DMS53 treated with DMSO at 0.1 percent for 48 hours (cell line): ENCODE measurements around the gene BST2.

Experiments
- DNase-seq: peaks from one replicate; lab custom pipeline; 2025; ENCODE audit not compliant: unreplicated experiment; lab: John Stamatoyannopoulos, UW

The BST2 gene, protein sequence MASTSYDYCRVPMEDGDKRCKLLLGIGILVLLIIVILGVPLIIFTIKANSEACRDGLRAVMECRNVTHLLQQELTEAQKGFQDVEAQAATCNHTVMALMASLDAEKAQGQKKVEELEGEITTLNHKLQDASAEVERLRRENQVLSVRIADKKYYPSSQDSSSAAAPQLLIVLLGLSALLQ

DNA sequence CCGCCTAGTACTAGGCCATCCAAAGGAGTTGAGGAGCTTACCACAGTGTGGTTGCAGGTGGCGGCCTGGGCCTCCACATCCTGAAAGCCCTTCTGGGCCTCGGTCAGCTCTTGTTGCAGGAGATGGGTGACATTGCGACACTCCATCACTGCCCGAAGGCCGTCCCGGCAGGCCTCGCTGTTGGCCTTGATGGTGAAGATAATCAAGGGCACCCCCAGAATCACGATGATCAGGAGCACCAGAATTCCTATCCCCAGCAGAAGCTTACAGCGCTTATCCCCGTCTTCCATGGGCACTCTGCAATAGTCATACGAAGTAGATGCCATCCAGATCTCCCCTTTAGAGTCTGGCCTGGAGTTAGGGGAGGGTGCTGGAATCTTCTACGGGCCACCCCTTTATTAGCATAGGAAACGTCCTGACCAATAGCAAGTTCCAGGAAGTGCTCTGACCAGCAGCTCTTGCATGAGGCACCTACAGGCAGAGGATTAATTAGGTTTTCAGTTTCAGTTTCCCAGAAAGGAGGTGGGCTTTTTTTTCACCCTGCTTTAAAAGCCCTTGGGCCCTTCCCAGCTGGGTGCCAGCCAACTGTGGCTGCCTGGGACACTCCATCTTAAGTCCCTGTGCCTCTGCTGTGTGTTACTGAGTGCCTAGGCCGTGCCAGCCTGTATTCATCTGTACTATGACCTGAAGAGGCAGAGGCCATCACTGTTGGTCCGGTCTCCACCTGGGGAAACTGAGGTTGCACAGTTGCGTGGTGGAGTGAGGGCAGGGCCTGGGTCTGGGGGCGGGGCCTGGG is at the start of gene BST2:
Gene BST2, minus strand, starts transcription at position 381 of the 796 bp plus-strand sequence. Its CDS starts 55 bp downstream, at position 326.
- DNase-seq = no peak

DNA sequence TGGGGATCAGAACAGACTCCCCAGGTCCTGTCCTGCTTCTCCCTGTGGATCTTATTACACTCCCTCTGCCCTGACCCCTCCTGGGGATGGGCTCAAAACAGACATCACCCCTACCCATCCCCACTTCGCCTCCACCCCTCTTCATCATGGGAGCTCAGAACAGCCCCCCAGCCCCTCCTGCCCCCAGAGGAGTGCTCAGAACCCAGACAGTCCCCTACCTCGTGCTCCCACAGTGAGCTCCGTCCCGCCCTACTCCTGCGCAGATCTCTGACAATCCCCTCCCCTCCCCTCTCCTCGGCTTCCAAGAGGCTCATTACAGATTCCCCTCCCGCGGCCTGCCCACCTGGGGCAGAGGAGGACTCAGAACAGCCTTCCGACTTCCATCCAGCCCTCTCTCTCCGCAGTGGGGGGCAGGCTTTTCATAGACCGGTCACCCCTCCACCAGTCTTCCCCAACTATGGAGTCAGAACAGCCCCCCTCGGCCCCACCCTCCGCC is 49.2 kb upstream of the BST2 start:
- no peak for DNase-seq

DNA sequence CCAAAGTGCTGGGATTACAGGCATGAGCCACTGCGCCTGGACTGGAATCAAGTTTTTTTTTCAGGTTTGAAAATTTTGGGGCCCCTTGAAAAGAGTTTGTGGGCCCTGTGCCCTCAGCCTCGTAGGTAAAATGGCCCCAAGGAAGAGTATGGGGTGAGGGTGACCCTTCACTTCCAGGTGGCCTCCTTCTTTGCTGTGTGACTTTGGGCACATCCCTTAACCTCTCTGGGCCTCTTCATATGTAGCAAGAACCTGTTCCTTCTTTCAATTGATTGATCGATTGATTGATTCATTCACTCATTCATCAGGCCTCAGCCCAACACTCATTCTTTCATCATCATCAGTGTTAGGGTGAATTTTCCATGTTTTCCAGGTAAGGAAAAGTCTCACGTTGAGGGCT is 46.4 kb upstream of the BST2 start:
- DNase-seq = no peak

DNA sequence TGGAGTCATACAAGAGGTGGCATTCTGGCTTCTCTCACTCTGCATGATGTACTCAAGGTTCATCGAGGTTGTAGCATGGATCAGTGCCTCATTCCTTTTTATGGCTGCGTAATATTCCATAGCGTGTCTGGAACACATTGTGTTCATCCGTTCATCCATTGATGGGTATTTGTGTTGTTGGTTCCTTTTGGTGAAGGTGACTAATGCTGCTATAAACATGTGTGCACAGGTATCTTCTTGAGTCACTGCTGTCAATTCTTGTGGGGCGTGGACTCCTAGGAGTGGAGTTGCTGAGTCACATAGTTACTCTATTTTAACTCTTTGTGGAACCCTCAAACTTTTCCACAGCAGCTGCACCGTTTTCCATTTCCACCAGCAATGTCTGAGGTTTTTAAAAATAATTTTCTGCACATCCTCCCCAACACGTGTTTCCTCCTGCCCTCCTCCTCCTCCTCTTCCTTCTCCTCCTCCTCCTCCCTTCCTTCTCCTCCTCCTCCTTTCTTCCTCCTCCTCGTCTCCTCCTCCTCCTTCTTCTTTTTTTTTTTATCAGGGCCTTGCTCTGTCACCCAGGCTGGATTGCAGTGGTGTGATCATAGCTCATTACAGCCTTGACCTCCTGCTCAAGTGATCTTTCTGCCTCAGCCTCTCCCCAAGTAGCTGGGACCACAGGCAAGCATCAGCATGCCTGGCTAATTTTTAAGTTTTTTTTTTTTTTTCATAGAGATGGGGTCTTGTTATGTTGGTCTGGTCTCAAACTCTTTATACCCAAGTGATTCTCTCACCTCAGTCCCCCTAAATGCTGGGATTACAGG is 45.0 kb upstream of the BST2 start:
- no peak for DNase-seq

DNA sequence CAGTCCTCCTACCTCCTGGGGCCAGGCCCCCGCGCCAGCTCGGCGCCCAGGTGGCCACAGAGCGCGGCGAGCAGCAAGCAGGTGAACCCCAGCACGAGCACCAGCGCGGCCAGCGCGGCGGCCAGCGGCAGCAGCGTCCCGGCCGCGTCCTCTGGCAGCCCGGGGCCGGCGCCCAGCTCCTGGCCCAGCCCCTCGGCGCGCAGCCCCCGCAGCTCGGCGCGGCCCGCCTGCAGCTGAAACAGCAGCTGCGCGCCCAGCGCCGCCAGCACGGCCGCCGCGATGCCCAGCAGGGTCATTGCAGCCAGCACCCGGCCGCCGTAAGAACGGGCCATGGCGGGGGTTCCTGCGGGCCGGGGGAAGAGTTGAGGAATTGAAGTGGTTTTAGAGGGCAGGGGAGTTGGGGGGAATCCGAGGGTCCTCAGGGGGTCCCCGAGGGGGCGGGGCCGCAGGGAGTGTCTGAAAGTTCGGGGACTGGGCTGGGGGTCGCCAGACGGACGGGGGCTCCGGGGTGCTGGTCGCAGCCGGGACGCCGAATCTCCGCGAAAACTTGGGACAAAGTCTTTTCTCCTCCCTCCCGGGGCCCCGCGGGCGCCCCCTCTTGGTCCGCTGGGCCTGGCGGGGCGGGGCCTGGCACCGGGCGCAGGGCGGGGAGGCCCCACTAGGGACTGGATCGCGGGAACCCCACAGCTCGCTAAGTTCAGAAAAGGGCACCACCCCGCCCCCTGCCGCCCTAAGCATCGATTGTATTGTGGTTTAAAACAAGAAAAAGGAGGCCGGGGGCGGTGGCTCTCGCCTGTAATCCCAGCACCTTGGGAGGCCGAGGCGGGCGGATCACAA is 42.9 kb upstream of the BST2 start, which contains the start of gene TMEM221:
Gene TMEM221, minus strand, starts transcription at position 538 of the 837 bp plus-strand sequence. Its CDS starts 206 bp downstream, at position 332.
- no peak for DNase-seq

DNA sequence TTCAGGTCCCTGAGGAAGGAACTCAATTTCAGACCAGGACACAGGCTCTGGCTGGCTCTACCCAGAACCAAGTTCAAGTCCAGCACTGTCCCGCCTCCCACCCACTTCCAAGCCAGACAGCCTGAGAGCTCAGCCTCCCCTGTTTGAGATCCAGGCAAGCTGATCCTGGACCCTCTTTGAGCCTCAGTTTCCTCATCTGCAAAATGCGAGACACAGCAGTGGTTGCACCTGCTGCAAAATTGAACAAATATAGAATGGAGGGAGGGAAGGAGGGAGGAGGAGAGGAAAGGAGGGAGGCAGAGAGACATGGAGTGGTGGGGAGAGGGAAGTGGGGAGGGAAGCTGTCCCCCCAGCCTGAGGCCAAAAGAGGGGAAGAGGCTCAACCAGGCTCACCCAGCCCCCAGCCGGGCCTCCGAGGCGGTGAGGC is 42.3 kb upstream of the BST2 start:
- DNase-seq = no peak

DNA sequence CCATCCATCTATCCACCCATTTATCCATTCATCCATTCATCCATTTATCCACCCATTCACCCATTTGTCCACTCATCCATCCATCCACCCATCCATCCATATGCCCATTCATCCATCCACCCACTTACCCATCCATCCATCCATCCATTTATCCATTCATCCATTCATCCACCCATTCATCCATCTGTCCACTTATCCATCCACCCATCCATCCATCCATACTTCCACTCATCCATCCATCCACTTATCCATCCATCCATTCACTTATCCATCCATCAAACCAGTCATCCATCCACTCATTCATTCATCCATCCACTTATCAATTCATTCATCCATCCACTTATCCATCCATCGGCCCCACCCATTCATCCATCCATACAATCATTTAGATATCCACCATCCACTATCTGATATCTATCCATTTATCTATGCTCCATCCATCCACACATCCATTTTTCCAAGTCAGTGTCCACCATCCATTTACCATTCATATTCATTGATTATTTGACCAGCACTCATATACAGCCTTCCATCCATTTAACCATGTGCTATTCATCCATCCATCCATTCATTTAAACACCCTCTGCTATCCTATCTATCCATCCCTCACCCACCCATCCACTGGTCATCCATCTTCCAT is 40.2 kb upstream of the BST2 start:
- no peak for DNase-seq

DNA sequence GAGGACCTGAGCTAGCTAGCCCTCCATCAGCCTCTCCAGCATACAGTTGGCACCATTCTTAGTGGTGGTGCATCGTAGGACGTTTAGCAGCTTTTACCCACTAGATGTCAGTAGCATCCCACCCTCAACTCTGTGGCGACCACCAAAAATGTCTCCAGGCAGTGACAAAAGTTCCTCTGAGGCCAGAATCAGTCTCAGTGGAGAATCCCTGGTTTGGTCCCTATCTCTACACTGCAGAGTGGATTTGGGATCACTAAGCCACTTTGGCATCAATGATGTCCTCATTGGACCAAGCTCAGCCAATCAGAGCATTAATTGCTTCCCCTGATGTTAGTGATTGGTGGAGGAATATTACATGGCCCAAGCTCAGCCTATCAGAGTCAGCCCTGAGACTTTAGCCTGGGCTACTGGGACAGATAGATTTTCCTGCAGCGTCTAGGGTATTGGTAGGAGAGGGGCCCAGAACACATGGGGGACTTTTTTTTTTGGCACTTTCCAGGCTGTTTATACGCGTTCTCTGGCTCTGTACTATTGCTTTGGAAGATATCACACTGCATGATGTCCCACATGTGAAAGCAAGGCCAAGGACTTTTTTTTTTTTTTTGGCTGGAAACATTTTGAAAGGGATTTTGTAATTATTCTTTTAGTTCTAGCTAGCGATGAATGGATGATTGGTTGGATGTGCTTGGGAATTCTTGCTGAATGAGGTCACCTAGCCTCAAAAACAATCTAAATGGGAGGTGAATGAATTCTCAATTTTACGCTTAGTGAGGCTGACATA is 36.0 kb upstream of the BST2 start:
- DNase-seq = no peak

DNA sequence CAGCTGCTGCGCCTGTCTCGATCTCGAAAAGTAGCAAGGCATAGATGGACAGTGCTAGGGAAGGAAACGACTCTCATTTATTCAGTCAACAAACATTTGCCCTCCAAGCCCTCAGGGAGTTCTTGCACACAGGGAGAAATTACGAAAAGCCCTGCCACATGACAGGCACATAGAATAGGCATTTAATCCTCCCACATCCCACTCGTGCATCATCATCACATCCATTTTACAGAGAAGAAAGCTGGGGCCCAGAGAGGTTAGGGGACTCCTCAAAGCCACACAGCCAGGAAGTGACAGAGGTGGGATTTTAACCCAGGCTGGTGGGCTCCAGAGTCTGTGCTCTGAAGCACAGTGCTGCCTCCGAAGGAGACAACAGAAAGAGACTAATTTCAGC is 31.4 kb upstream of the BST2 start:
- no peak for DNase-seq

DNA sequence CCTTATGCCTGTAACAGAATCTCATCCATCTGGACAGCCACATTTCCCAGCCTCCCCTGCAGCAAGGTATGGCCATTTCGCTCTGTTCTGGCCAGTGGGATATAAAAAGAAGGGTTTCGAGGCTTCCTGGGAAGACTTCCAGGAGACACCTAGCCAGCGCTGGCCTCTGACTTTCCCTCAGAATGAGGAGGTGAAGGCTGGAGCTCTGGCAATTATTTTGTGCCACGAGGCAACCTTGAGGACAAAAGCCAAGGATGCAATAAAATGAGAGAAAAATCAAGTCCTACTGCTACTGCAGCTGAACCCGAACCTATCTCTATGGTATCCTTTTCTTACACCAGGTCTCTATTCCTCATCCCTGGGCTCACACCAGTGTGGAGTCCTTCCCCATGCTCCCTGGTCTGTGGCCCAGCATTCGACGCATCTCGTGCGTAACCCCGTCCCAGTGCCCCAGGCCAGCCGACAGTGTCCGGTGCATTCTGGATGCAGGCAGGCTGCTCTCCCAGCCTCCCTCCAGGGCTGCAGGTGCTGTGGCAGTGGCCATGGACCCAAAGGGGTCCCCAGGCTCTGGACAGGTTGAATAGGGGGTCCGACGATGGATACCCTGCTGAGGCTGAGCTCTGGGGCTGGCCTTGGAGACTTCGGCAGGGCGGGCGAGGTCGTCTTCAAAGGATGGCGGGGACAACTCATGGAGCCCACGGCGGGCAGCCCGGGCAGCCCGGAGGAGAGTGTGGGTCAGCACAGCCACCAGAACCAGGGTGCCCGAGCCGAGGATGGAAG is 30.9 kb upstream of the BST2 start:
- DNase-seq = no peak

DNA sequence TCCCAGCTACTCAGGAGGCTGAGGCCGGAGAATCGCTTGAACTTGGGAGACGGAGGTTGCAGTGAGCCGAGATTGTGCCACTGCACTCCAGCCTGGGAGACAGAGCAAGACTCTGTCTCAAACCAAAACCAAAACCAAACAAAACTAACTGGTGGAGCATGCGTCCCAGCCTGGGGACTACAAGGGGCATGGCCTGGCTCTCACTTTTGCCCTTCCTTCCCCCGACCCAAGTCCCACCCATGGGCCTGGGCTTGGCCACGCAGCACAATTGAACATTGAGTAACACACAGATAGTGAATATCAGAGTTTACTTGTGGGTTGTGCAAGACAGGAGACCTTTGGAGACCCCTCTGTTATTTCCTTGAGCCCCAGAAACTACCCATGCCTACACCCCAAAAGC is 29.8 kb upstream of the BST2 start:
- DNase-seq = no peak

DNA sequence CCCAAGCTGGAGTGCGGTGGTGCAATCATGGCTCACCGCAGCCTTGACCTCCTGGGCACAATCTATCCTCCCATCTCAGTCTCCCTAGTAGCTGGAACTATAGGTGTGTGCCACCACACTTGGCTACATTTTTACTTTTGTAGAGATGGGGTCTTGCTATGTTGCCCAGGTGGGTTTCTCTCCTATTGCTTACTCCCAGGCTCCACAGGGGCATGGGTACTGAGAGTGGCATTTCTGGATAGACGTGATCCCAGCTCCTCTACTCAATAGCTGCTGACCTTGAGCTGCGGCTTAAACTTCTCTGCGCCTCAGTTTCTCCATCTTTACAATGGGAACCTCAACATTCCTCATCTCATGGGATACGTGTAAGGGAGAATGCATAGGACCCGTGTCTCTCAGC is 26.0 kb upstream of the BST2 start:
- no peak for DNase-seq

DNA sequence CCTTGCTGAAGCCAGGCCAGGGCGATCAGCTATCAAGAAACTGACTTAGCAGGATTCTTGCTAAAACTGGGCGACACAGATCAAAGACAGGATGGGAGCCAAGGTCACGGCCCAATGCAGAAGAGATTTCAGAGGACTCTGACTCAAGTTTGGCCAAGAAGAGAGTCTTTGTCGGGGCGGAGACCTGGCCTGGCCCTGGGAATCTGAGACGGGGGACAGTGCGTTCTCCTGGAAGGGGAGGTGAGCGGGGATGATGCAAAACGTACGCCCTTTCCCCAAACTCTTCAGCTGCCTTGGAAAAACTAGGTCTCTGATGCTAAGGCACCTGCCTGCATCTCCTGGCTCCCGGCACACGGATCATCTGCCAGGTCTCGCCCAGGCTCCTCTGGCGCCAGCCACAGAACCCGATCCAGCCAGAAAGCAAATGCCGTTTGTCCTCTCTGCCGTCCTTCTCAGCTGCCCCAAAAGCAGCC is 24.2 kb upstream of the BST2 start:
- no peak for DNase-seq

DNA sequence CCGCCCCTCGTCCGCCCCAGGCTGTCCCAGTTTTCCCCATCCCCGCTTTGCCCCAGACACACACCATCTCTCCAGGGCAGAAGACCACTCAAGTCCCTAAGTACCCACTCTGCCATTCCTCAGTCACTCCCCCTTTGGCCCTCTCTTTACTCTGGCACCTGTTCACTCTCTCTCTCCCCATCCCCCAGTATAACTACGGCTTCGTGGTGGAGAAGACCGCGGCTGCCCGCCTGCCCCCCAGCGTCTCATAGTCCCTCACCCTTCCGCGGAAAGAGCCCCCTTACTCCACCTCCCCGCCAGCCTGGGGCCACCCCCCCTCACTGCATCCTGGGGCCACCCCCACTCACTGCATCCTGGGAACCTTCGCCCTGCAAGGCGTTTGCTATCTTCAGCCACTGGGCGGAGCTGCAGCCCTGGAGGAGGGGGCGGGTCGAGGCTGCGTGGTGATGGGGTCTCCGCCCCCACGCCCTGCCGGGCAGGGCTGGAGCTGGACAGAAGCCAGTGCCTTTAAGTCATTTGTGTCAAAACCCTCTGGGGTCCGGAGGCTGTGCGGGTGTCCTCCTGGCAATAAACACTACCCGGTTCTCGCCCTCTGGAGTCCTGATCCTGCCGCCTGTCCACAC is 19.4 kb upstream of the BST2 start:
- DNase-seq = no peak

DNA sequence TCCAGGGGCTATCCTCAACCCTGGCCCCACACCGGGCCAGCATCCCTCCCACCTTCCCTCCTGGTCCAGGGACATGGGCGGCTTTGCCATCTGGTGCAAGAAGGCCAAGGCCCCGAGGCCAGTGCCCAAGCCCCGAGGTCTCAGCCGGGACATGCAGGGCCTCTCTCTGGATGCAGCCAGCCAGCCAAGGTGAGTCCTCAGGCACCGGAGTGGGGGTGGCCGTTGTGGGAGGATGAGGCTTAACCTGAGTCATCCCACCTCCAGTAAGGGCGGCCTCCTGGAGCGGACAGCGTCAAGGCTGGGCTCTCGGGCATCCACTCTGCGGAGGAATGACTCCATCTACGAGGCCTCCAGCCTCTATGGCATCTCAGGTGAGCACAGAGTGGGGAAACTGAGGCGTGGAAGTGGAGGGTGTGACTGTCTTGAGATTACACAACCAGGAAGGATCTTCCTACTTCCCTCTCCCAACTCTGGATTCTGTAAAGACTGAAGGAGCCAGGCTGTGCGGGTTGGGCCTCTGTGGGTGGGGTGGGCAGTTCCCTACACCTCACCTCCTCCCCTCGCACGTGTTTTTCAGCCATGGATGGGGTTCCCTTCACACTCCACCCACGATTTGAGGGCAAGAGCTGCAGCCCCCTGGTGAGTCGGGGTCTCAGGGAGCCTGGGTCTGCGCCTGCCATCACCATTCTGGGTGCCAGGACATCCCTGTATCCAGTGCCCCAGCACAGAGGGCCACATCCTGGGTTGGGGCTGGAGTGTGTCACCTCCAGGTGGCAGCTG is 18.2 kb upstream of the BST2 start:
- DNase-seq = no peak

DNA sequence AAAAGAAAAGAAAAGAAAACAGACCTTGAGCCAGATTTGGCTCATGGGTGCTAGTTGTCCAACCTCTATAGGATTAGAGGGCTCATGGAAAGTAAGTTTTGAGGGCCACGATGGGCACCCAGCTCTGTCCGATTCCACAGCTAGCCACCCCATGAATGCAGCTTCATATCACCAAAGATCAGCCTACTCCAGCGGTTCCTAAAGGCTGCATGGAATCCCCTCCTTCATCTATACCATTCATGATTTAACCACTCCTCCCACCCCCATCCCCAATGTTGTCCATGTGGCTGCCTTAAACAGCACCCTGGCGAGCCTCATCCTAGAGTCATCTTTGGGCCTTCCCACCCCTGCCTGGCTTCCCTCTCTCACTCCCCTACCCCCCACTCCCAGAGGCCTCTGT is 16.5 kb upstream of the BST2 start:
- DNase-seq = no peak

DNA sequence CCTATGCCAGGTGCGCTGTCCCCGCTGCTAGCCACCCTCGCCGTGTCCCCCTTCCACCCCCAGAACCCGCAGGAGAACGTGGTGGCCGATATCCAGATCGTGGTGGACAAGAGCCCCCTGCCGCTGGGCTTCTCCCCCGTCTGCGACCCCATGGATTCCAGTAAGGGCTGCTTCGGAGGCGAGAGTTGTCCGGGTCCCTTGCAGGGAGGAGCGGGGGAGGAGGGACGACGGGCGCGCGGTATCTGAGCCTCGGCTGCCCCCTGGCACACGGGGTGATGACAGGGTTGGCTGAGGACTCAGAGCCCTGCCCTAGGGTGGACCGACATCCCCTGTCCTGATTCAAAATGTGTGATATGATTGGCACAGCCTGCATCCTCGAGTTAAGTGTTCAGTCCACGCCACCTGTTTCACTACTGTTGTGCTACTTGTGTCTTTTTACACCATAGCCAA is 15.1 kb upstream of the BST2 start:
- DNase-seq = no peak
